Heart left ventricle (tissue), 16 donors: ENCODE measurements around the gene OR2AE1. TPM values are rescaled to one million over a fixed set of nuclear protein-coding genes. Genes with fewer than 3 reads are reported as not detected.
A peak's percentile ranks its signal among the peaks of the same experiment; 100 is the strongest.

Experiments
- ATAC-seq, 4 donors: fragments of 200-7000 bp; cut with Tn5 transposase; one replicate each; pipeline ENCODE4 v1.9.1; 2020 to 2022; ENCODE audit warnings: moderate library complexity in 4 of 4, mild to moderate bottlenecking in 3 of 4, moderate number of reproducible peaks in 1 of 4
- DNase-seq, 5 donors: peaks; one replicate each; pipeline ENCODE4 v3.0.0-alpha.2; 2020
- H3K27ac ChIP-seq, 12 donors: fragments of 200-600 bp; sonication (generic) in 4 of 12; one replicate each; pipeline versions ENCODE4 v1.5.0 to v1.8.0; 2016 to 2022; ENCODE audit warnings: mild to moderate bottlenecking in 2 of 12
- H3K27me3 ChIP-seq, 9 donors: fragments of 200-600 bp; sonication (generic) in 2 of 9; one replicate each; pipeline versions ENCODE4 v1.5.1 to v1.8.0; 2016 to 2022; ENCODE audit warnings: mild to moderate bottlenecking in 3 of 9
- H3K36me3 ChIP-seq, 9 donors: fragments of 200-600 bp; sonication (generic) in 2 of 9; one replicate each; pipeline versions ENCODE4 v1.5.0 to v1.8.0; 2018 to 2022; ENCODE audit warnings: mild to moderate bottlenecking in 2 of 9
- H3K4me1 ChIP-seq, 12 donors: fragments of 200-600 bp; sonication (generic) in 4 of 12; one replicate each; pipeline versions ENCODE4 v1.5.0 to v1.8.0; 2016 to 2022; ENCODE audit warnings: mild to moderate bottlenecking in 3 of 12
- H3K4me3 ChIP-seq, 12 donors: fragments of 200-600 bp; sonication (generic) in 4 of 12; one replicate each; pipeline versions ENCODE4 v1.5.0 to v1.8.0; 2017 to 2022; ENCODE audit warnings: mild to moderate bottlenecking in 9 of 12, moderate library complexity in 4 of 12
- H3K9me3 ChIP-seq, 12 donors: fragments of 200-600 bp; sonication (generic) in 4 of 12; one replicate each; pipeline versions ENCODE4 v1.5.0 to v1.8.0; 2016 to 2022; ENCODE audit warnings: mild to moderate bottlenecking in 1 of 12
- CTCF ChIP-seq, 12 donors: fragments of 200-600 bp; sonication (generic) in 4 of 12; IDR thresholded peaks; one replicate each; pipeline versions ENCODE4 v1.5.0 to v1.8.0; 2018 to 2022; ENCODE audit warnings: antibody characterized with exemption in 12 of 12, mild to moderate bottlenecking in 5 of 12
- POLR2A ChIP-seq, 2 donors: fragments of 450-650 bp; IDR thresholded peaks; one replicate each; pipeline ENCODE4 v1.6.1; 2017; ENCODE audit warnings: antibody characterized with exemption in 2 of 2, mild to moderate bottlenecking in 2 of 2, moderate library complexity in 2 of 2
- WGBS, 4 donors: extraction: QIAGEN DNeasy Blood & Tissue Kit in 2 of 4; methylation state at CpG; one replicate each; pipeline versions ENCODE4 v1.1.5 to v1.1.7; 2013 to 2018; 5-methylcytosine and 5-hydroxymethylcytosine counted together
- intact Hi-C, 10 donors: fragments of 100-400 bp; cut with DNase I; formaldehyde crosslinking; loops; one replicate each; pipeline versions ENCODE4 v1.11.1 to v1.14.2; 2022
- polyA plus RNA-seq, 2 donors: library from polyadenylated mRNA; stranded (reverse); fragments of 200-250 nt; gene quantifications; one replicate each; pipeline ENCODE4 v1.2.3, GENCODE V29; 2013
- total RNA-seq, 9 donors: library from RNA; depleted of rRNA in 2 of 9; stranded (reverse); fragments of >200 nt in 2 of 9; fragmentation: NEBNext Ultra II Directional in 3 of 9; extraction: Animal tissue kit (Norgen Biotek cat#: 25700) in 3 of 9; gene quantifications; one replicate each; pipeline versions ENCODE4 v1.1.0 to v1.2.4, GENCODE V29; 2016 to 2023
- donor health status: ischemic (EF 13 %, LVEDD 7.1; RV severe dilation, severe dysfunction).
- donor health status: healthy with polysubstance abuse.
- donor health status: DM: no; HTN: yes; CAD: no.
- donor health status: DM: no; HTN: no; CAD: no.
- donor health status: ischemic (EF 25% LVEDD 6.9; RV normal size, moderate dysfunction).
- donor health status: ischemic (EF 25% LVEDD 5.7; RV mildly dilated, moderate dysfunction).
- donor health status: healthy.
- donor health status: DM: yes; HTN: yes; CAD: no.
- donor health status: ischemic (EF 35%, LVEDD 5.7; RV mildly dilated, moderate dysfunction).
- donor health status: nonischemic (EF 11% LVEDD 7.7; RV severe dilation, severe dysfunction).
- donor health status: DM: yes; HTN: yes; CAD: no.
- donor health status: PGD.
- donor health status: ischemic (EF 29% LVEDD 5.4; RV normal size, mild dysfunction).
- donor health status: nonischemic (EF 23%, LVEDD 6.1; RV moderate dilation, normal function).

Gene OR2AE1
- total and polyA plus RNA-seq, 11 donors, result not detected

- peak overlapping the region in 10 of 12 donors; percentile 3 to 69 (median 44) for H3K27ac ChIP-seq
- DNase-seq (peak in 4 of 5 donors; percentile 24 to 54 (median 32)), ATAC-seq (peak; percentile 85 to 90 (median 88))
- H3K36me3 ChIP-seq, result peaks cover 0 to 87% (median 71%) of the 10 kb centered on the region in 9 donors
- H3K27me3 ChIP-seq, result no peaks in the 10 kb centered on the region
- 61 to 69% (median 64%) methylated on average over 10 of the region's 10 CpGs for WGBS, 4 donors
- H3K4me3 ChIP-seq, result no peak overlapping the region
- intact Hi-C loops, result loop anchor here in 2 of 10 donors (10.0 kb wide), 1 partner anchor 267 kb away; no protein-coding TSS in a partner anchor
- TF ChIP-seq POLR2A (IDR thresholded peaks at IDR 0.05), result no peak
- TF ChIP-seq CTCF (IDR thresholded peaks at IDR 0.05), result no peak
- H3K9me3 ChIP-seq, result no peaks in the 10 kb centered on the region
- peaks cover 0 to 13% (median 0%) of the 10 kb centered on the region in 12 donors for H3K4me1 ChIP-seq
Observed at GRCh38 chr7:99901581-99901980, 24.7 kb upstream of the OR2AE1 start.

- no peak overlapping the region for H3K27ac ChIP-seq
- DNase-seq, result no peak
- no peaks in the 10 kb centered on the region for H3K27me3 ChIP-seq
- H3K4me1 ChIP-seq, result peaks cover 0 to 13% (median 0%) of the 10 kb centered on the region in 12 donors
- 97 to 99% (median 98%) methylated on average over 6 of the region's 6 CpGs for WGBS, 4 donors
- H3K4me3 ChIP-seq, result no peak overlapping the region
- no peak for ATAC-seq
- H3K9me3 ChIP-seq, result no peaks in the 10 kb centered on the region
- peaks cover 0 to 71% (median 55%) of the 10 kb centered on the region in 9 donors for H3K36me3 ChIP-seq
- intact Hi-C loops, result loop anchor here in 2 of 10 donors (10.0 kb wide), 1 partner anchor 265 kb away; no protein-coding TSS in a partner anchor
- TF ChIP-seq POLR2A (IDR thresholded peaks at IDR 0.05) (no peak), CTCF (IDR thresholded peaks at IDR 0.05) (no peak)
Observed at GRCh38 chr7:99899830-99900519, 23.1 kb upstream of the OR2AE1 start.

- H3K27me3 ChIP-seq, result no peaks in the 10 kb centered on the region
- TF ChIP-seq CTCF (IDR thresholded peaks at IDR 0.05), result no peak
- TF ChIP-seq POLR2A (IDR thresholded peaks at IDR 0.05), result no peak
- no peak for ATAC-seq
- DNase-seq, result no peak
- WGBS, 4 donors, result 0 to 62% (median 40%) methylated on average over 1 to 3 of the region's 3 CpGs
- H3K4me3 ChIP-seq, result no peak overlapping the region
- no peaks in the 10 kb centered on the region for H3K9me3 ChIP-seq
- H3K4me1 ChIP-seq, result peaks cover 0 to 13% (median 0%) of the 10 kb centered on the region in 12 donors
- intact Hi-C loops, result no loop called here
- no peak overlapping the region for H3K27ac ChIP-seq
- H3K36me3 ChIP-seq, result peaks cover 0 to 59% (median 48%) of the 10 kb centered on the region in 9 donors
Observed at GRCh38 chr7:99898836-99899235, 22.0 kb upstream of the OR2AE1 start.

- no peaks in the 10 kb centered on the region for H3K27me3 ChIP-seq
- H3K27ac ChIP-seq, result no peak overlapping the region
- H3K4me3 ChIP-seq, result no peak overlapping the region
- intact Hi-C loops, result no loop called here
- 82 to 97% (median 92%) methylated on average over 2 of the region's 2 CpGs for WGBS, 4 donors
- no peaks in the 10 kb centered on the region for H3K9me3 ChIP-seq
- TF ChIP-seq CTCF (IDR thresholded peaks at IDR 0.05), result no peak
- TF ChIP-seq POLR2A (IDR thresholded peaks at IDR 0.05), result no peak
- ATAC-seq, result no peak
- DNase-seq, result no peak
- H3K36me3 ChIP-seq, result peaks cover 0 to 51% (median 40%) of the 10 kb centered on the region in 9 donors
- H3K4me1 ChIP-seq, result peaks cover 0 to 13% (median 0%) of the 10 kb centered on the region in 12 donors
Observed at GRCh38 chr7:99898023-99898357, 21.2 kb upstream of the OR2AE1 start.
